ENCODE results near the gene HOXA3. TPM values are rescaled to one million over a fixed set of nuclear protein-coding genes. Genes with fewer than 3 reads are reported as not detected.

The HOXA3 gene
- total and polyA plus RNA-seq, 2 of the 13 experiments (the other 11 are each of a cell fraction or from before 2014, with no cell fraction given), result 2.9 to 4.6 TPM

- TF ChIP-seq ZBTB10 (CRISPR knock-in tag; IDR thresholded peaks at IDR 0.05; ENCODE audit: borderline replicate concordance), result peak; percentile 80; the same call in 1 of the 2 replicates
- TF ChIP-seq ETV6 (CRISPR knock-in tag; conservative IDR thresholded peaks at IDR 0.05), result 0 out of 2 replicates have a peak, but pooled peaks have one; percentile 31
- TF ChIP-seq AGO1 (IDR thresholded peaks at IDR 0.05; ENCODE audit: low read depth, low read length, poor library complexity, severe bottlenecking), result peak; percentile 11
- TF ChIP-seq ZNF772 (CRISPR knock-in tag; IDR thresholded peaks at IDR 0.05), result 0 out of 2 replicates have a peak, but pooled peaks have one; percentile 28
- no peak for TF ChIP-seq HHEX (CRISPR knock-in tag; IDR thresholded peaks at IDR 0.05)
- TF ChIP-seq ZNF253 (CRISPR knock-in tag; IDR thresholded peaks at IDR 0.05; ENCODE audit: borderline replicate concordance), result no peak; the same call in 1 of the 2 replicates
- TF ChIP-seq ZNF33A (CRISPR knock-in tag; IDR thresholded peaks at IDR 0.05; ENCODE audit: borderline replicate concordance), result no peak
- TF ChIP-seq NR2C2 (CRISPR knock-in tag; IDR thresholded peaks at IDR 0.05; ENCODE audit: borderline replicate concordance), result peak; percentile 88
- no peak for TF ChIP-seq KLF12 (CRISPR knock-in tag; IDR thresholded peaks at IDR 0.05; ENCODE audit: borderline replicate concordance)
- TF ChIP-seq SMAD3 (CRISPR knock-in tag; IDR thresholded peaks at IDR 0.05), result no peak
- no peak for TF ChIP-seq ZNF775 (CRISPR knock-in tag; IDR thresholded peaks at IDR 0.05; ENCODE audit: borderline replicate concordance)
- TF ChIP-seq ZBTB3 (CRISPR knock-in tag; IDR thresholded peaks at IDR 0.05; ENCODE audit: borderline replicate concordance, low read depth), result no peak
- TF ChIP-seq ZNF30 (CRISPR knock-in tag; IDR thresholded peaks at IDR 0.05), result no peak
- no peak for TF ChIP-seq ZNF367 (CRISPR knock-in tag; IDR thresholded peaks at IDR 0.05; ENCODE audit: borderline replicate concordance)
- no peak for TF ChIP-seq THAP7 (CRISPR knock-in tag; IDR thresholded peaks at IDR 0.05)
- TF ChIP-seq ZBTB43 (CRISPR knock-in tag; conservative IDR thresholded peaks at IDR 0.05), result no peak
- TF ChIP-seq ZBTB21 (CRISPR knock-in tag; IDR thresholded peaks at IDR 0.05), result no peak
- no peak for TF ChIP-seq HOXA7 (CRISPR knock-in tag; IDR thresholded peaks at IDR 0.05)
- peak; percentile 75; the same call in 1 of the 2 replicates for TF ChIP-seq TBX2 (CRISPR knock-in tag; IDR thresholded peaks at IDR 0.05; ENCODE audit: borderline replicate concordance)
- peak; percentile 76; the same call in 1 of the 2 replicates for TF ChIP-seq MXD1 (CRISPR knock-in tag; IDR thresholded peaks at IDR 0.05)
- no peak for TF ChIP-seq NFIC (IDR thresholded peaks at IDR 0.05; ENCODE audit: low read length)
- TF ChIP-seq NR0B2 (CRISPR knock-in tag; IDR thresholded peaks at IDR 0.05), result 0 out of 2 replicates have a peak, but pooled peaks have one; percentile 27
- TF ChIP-seq ZNF552 (CRISPR knock-in tag; IDR thresholded peaks at IDR 0.05; ENCODE audit: borderline replicate concordance), result no peak
Observed at GRCh38 chr7:27130540-27131389, 21.6 kb downstream of the HOXA3 start, which contains the start of gene HOXA4 (continued).

Data from HepG2 (cell line).